H1 (cell line): ENCODE measurements around the gene PCYT1B.
A peak's percentile ranks its signal among the peaks of the same experiment; 100 is the strongest.

Source experiments
- CTCF ChIP-seq, 3 experiments: IDR thresholded peaks; 1 replicate in 2 of 3; 2 replicates in 1 of 3; pipeline versions ENCODE4 v1.5.1 to v1.6.1; 2011; ENCODE audit warnings: low read length in 3 of 3, mild to moderate bottlenecking in 3 of 3, inconsistent platforms in 2 of 3, low read depth in 1 of 3, moderate library complexity in 1 of 3; ENCODE audit not compliant: insufficient read depth in 1 of 3; ENCODE audit errors: control extremely low read depth in 1 of 3
- EZH2 ChIP-seq: fragments of 200-600 bp; sonication (generic); IDR thresholded peaks from 2 replicates; pipeline ENCODE4 v1.7.1; 2012; ENCODE audit warnings: low read depth, mild to moderate bottlenecking, moderate library complexity, low read length, inconsistent platforms; ENCODE audit not compliant: severe bottlenecking
- KDM1A ChIP-seq: fragments of 200-600, 300-600 bp; sonication (generic); IDR thresholded peaks from 2 replicates; pipeline ENCODE4 v1.7.1; 2016; ENCODE audit warnings: mild to moderate bottlenecking, low read length, borderline replicate concordance
- KDM5A ChIP-seq: fragments of 200-600 bp; IDR thresholded peaks from 2 replicates; pipeline ENCODE4 v1.7.1; 2012; ENCODE audit warnings: mild to moderate bottlenecking, low read length, inconsistent platforms, mixed read lengths
- NANOG ChIP-seq: IDR thresholded peaks from 2 replicates; pipeline ENCODE4 v1.6.1; 2011; ENCODE audit warnings: low read length, low read depth, mild to moderate bottlenecking, inconsistent platforms; ENCODE audit not compliant: insufficient read depth, poor library complexity, severe bottlenecking
- POLR2A ChIP-seq, 2 experiments: IDR thresholded peaks; 1 replicate in 1 of 2; 2 replicates in 1 of 2; pipeline ENCODE4 v1.6.1; 2011; ENCODE audit warnings: low read depth in 2 of 2, low read length in 2 of 2, mild to moderate bottlenecking in 2 of 2; ENCODE audit errors: control extremely low read depth in 1 of 2
- SIN3A ChIP-seq, 2 experiments: IDR thresholded peaks in 1 of 2; conservative IDR thresholded peaks in 1 of 2; 2 replicates each; pipeline ENCODE4 v1.6.1; 2011 to 2012; ENCODE audit warnings: low read length in 2 of 2, improper control_type of control experiment in 1 of 2, low read depth in 1 of 2, mild to moderate bottlenecking in 1 of 2
- SIX5 ChIP-seq: IDR thresholded peaks from 2 replicates; pipeline ENCODE4 v1.6.1; 2011; ENCODE audit warnings: mild to moderate bottlenecking, low read depth, low read length
- SP1 ChIP-seq: IDR thresholded peaks from 2 replicates; pipeline ENCODE4 v1.6.1; 2011; ENCODE audit warnings: low read depth, low read length
- SP2 ChIP-seq: IDR thresholded peaks from 2 replicates; pipeline ENCODE4 v1.6.1; 2012; ENCODE audit warnings: mild to moderate bottlenecking, low read length, inconsistent platforms
- TAF1 ChIP-seq: IDR thresholded peaks from 2 replicates; pipeline ENCODE4 v1.6.1; 2011; ENCODE audit warnings: mild to moderate bottlenecking, low read depth, low read length
- TF ChIP-seq, protein P1 (sequence below): IDR thresholded peaks from 2 replicates; pipeline ENCODE4 v1.6.1; 2012; ENCODE audit warnings: inconsistent platforms

- TF ChIP-seq EZH2 (no peak), POLR2A (IDR thresholded peaks at IDR 0.05; ENCODE audit: control extremely low read depth in 1 of 2, low read depth in 2 of 2, low read length in 2 of 2) (no peak), SP1 (0 out of 2 replicates have a peak, but pooled peaks have one; percentile 21), SIX5 (no peak), SP2 (no peak), KDM1A (no peak), CTCF (IDR thresholded peaks at IDR 0.05; ENCODE audit: control extremely low read depth in 1 of 3, insufficient read depth in 1 of 3, low read depth in 1 of 3, low read length in 3 of 3) (no peak), NANOG (no peak), TAF1 (no peak), SIN3A (conservative IDR thresholded peaks at IDR 0.05 in 1 of 2, IDR thresholded peaks at IDR 0.05 in 1 of 2; ENCODE audit: low read depth in 1 of 2, low read length in 2 of 2) (no peak), KDM5A (no peak)
- TF ChIP-seq, protein P1, sequence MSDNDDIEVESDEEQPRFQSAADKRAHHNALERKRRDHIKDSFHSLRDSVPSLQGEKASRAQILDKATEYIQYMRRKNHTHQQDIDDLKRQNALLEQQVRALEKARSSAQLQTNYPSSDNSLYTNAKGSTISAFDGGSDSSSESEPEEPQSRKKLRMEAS = no peak
Measured at GRCh38 chrX:24526616-24527015, 120.5 kb downstream of the PCYT1B start.
